CD14-positive monocyte (primary cell): ENCODE measurements around the gene IMMP2L. TPM values are rescaled to one million over a fixed set of nuclear protein-coding genes. Genes with fewer than 3 reads are reported as not detected.

Experiments
- DNase-seq, 3 donors: peaks; one replicate each; pipeline ENCODE4 v3.0.0-alpha.2; 2011 to 2022
- H2AFZ ChIP-seq: 2 replicates; pipeline ENCODE4 v1.6.0; 2012; ENCODE audit warnings: mild to moderate bottlenecking, low read depth, low read length, inconsistent platforms; ENCODE audit not compliant: insufficient read depth, poor library complexity, severe bottlenecking
- H3K27ac ChIP-seq, 2 donors: 1 replicate in 1 of 2; 2 replicates in 1 of 2; pipeline ENCODE4 v1.5.1; 2012 to 2013; ENCODE audit warnings: low read length in 2 of 2, control low read depth in 1 of 2, inconsistent platforms in 1 of 2, low read depth in 1 of 2, mild to moderate bottlenecking in 1 of 2
- H3K27me3 ChIP-seq, 2 donors: one replicate each; pipeline versions ENCODE4 v1.6.0 to v1.6.1; 2011 to 2013; ENCODE audit warnings: low read length in 2 of 2; ENCODE audit not compliant: control insufficient read depth in 2 of 2, insufficient read depth in 2 of 2
- H3K36me3 ChIP-seq, 2 donors: replicated peaks in 1 of 2; 1 replicate in 1 of 2; 2 replicates in 1 of 2; pipeline versions ENCODE4 v1.5.1 to v1.6.1; 2012 to 2013; ENCODE audit warnings: low read length in 2 of 2, control low read depth in 1 of 2, inconsistent platforms in 1 of 2, mild to moderate bottlenecking in 1 of 2; ENCODE audit not compliant: insufficient read depth in 2 of 2, control insufficient read depth in 1 of 2
- H3K4me1 ChIP-seq, 2 donors: 1 replicate in 1 of 2; 2 replicates in 1 of 2; pipeline versions ENCODE4 v1.5.1 to v1.6.1; 2012 to 2013; ENCODE audit warnings: low read length in 2 of 2, control low read depth in 1 of 2, inconsistent platforms in 1 of 2, mild to moderate bottlenecking in 1 of 2, moderate library complexity in 1 of 2; ENCODE audit not compliant: insufficient read depth in 2 of 2, control insufficient read depth in 1 of 2
- H3K4me2 ChIP-seq: replicated peaks from 2 replicates; pipeline ENCODE3; 2012; ENCODE audit warnings: low read length, moderate library complexity, mild to moderate bottlenecking; ENCODE audit not compliant: poor library complexity, severe bottlenecking; ENCODE audit errors: extremely low read depth
- H3K4me3 ChIP-seq, 3 experiments: fragments of 200-600 bp in 1 of 3; sonication (generic) in 1 of 3; replicated peaks in 1 of 3; 1 replicate in 2 of 3; 2 replicates in 1 of 3; pipeline ENCODE4 v1.5.1; 2011 to 2013; ENCODE audit warnings: low read length in 3 of 3, mild to moderate bottlenecking in 3 of 3, control low read depth in 2 of 3, low read depth in 2 of 3, inconsistent platforms in 1 of 3, moderate library complexity in 1 of 3
- H3K79me2 ChIP-seq: 2 replicates; pipeline ENCODE4 v1.6.0; 2012; ENCODE audit warnings: mild to moderate bottlenecking, control low read depth, inconsistent platforms, low read length, moderate library complexity; ENCODE audit not compliant: insufficient read depth
- H3K9ac ChIP-seq: 2 replicates; pipeline ENCODE4 v1.6.0; 2017; ENCODE audit warnings: low read length, mild to moderate bottlenecking; ENCODE audit not compliant: insufficient read depth, poor library complexity, severe bottlenecking
- H3K9me3 ChIP-seq, 2 donors: replicated peaks in 1 of 2; 1 replicate in 1 of 2; 2 replicates in 1 of 2; pipeline versions ENCODE4 v1.5.1 to v1.6.1; 2012 to 2013; ENCODE audit warnings: low read length in 2 of 2, control low read depth in 1 of 2; ENCODE audit not compliant: control insufficient read depth in 1 of 2, insufficient read depth in 1 of 2
- H4K20me1 ChIP-seq: 2 replicates; pipeline ENCODE4 v1.6.0; 2012; ENCODE audit warnings: mild to moderate bottlenecking, low read length, control low read depth, moderate library complexity; ENCODE audit not compliant: insufficient read depth
- H3K27ac Mint-ChIP-seq, 7 donors: one replicate each; pipeline ENCODE4 v1.8.0; 2020; ENCODE audit warnings: mild to moderate bottlenecking in 7 of 7, mixed read lengths in 7 of 7, moderate library complexity in 6 of 7, inconsistent platforms in 2 of 7
- H3K27me3 Mint-ChIP-seq, 3 donors: one replicate each; pipeline ENCODE4 v1.8.0; 2021 to 2022; ENCODE audit warnings: low read depth in 3 of 3, mild to moderate bottlenecking in 3 of 3, mixed read lengths in 3 of 3, moderate library complexity in 3 of 3, inconsistent platforms in 1 of 3
- H3K36me3 Mint-ChIP-seq, 2 donors: one replicate each; pipeline ENCODE4 v1.8.0; 2020; ENCODE audit warnings: mixed read lengths in 2 of 2, inconsistent platforms in 1 of 2, mild to moderate bottlenecking in 1 of 2
- H3K4me1 Mint-ChIP-seq: one replicate; pipeline ENCODE4 v1.8.0; 2020; ENCODE audit warnings: mild to moderate bottlenecking, mixed read lengths
- H3K4me3 Mint-ChIP-seq, 2 donors: one replicate each; pipeline ENCODE4 v1.8.0; 2020; ENCODE audit warnings: mild to moderate bottlenecking in 2 of 2, mixed read lengths in 2 of 2, moderate library complexity in 1 of 2
- H3K9me3 Mint-ChIP-seq, 7 donors: one replicate each; pipeline ENCODE4 v1.8.0; 2020 to 2022; ENCODE audit warnings: mixed read lengths in 7 of 7, mild to moderate bottlenecking in 6 of 7, moderate library complexity in 6 of 7, inconsistent platforms in 2 of 7
- WGBS: methylation state at CpG from one replicate; pipeline ENCODE4 v1.1.5; 2013; ENCODE audit warnings: missing lambda C conversion rate; ENCODE audit not compliant: insufficient coverage; 5-methylcytosine and 5-hydroxymethylcytosine counted together
- intact Hi-C, 2 donors: fragments of 100-400 bp; cut with micrococcal nuclease; formaldehyde crosslinking; loops; one replicate each; pipeline versions ENCODE4 v1.15.0 to v1.15.1; 2023
- polyA plus RNA-seq, 3 donors: library from polyadenylated mRNA; depleted of rRNA in 1 of 3; unstranded in 2 of 3; stranded (reverse) in 1 of 3; fragments of 300-500 nt in 2 of 3; fragments of >200 nt in 1 of 3; fragmentation: Illumina TruSeq in 2 of 3; gene quantifications; 1 replicate in 2 of 3; 2 replicates in 1 of 3; pipeline ENCODE4 v1.2.3, GENCODE V29; 2012 to 2021
- TF ChIP-seq, protein P1 (sequence below): fragments of 200-600 bp; IDR thresholded peaks from one replicate; pipeline ENCODE4 v1.8.0; 2022; ENCODE audit warnings: antibody characterized with exemption, mild to moderate bottlenecking

The IMMP2L gene
- polyA plus RNA-seq, 3 donors = 1.9 to 6.4 (median 6.2) TPM

DNA sequence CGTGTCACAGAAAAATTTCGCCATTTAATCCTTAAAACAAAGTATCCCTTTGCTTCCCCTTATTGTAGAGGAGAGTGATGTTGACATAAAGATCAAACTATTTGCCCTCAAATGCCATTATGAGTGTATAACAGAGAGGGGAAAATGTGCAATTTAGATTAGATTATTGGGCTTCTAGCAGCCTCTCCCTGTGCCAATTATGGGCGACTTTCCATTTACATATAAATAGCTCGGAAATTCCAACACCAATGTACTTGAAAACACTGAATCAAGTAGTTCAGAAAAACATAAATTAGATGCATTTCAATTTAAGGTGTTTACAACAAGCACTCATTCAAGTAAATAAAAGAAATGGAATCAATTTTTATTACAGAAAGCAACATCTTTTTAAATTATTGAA is 535.9 kb downstream of the IMMP2L start:
- no peak overlapping the region for H3K27ac Mint-ChIP-seq
- intact Hi-C loops = no loop called here
- Histone ChIP-seq H3K4me1 (peaks cover 0 to 6% of the 10 kb centered on the region in 2 donors), H3K27ac (no peak overlapping the region), H3K9me3 (no peaks in the 10 kb centered on the region), H3K9ac (no peak overlapping the region), H4K20me1 (no peaks in the 10 kb centered on the region), H3K4me2 (no peak overlapping the region), H2AFZ (no peak overlapping the region), H3K27me3 (no peaks in the 10 kb centered on the region), H3K36me3 (no peaks in the 10 kb centered on the region), H3K79me2 (no peaks in the 10 kb centered on the region), H3K4me3 (no peak overlapping the region)
- peaks cover 0 to 2% (median 0%) of the 10 kb centered on the region in 7 donors for H3K9me3 Mint-ChIP-seq
- no CpG with 5 or more reads among the region's 4 CpGs for WGBS
- no peak for DNase-seq
- H3K36me3 Mint-ChIP-seq = no peaks in the 10 kb centered on the region
- no peak overlapping the region for H3K4me3 Mint-ChIP-seq
- TF ChIP-seq, protein P1, sequence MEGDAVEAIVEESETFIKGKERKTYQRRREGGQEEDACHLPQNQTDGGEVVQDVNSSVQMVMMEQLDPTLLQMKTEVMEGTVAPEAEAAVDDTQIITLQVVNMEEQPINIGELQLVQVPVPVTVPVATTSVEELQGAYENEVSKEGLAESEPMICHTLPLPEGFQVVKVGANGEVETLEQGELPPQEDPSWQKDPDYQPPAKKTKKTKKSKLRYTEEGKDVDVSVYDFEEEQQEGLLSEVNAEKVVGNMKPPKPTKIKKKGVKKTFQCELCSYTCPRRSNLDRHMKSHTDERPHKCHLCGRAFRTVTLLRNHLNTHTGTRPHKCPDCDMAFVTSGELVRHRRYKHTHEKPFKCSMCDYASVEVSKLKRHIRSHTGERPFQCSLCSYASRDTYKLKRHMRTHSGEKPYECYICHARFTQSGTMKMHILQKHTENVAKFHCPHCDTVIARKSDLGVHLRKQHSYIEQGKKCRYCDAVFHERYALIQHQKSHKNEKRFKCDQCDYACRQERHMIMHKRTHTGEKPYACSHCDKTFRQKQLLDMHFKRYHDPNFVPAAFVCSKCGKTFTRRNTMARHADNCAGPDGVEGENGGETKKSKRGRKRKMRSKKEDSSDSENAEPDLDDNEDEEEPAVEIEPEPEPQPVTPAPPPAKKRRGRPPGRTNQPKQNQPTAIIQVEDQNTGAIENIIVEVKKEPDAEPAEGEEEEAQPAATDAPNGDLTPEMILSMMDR = no peak
- peaks cover 9% of the 10 kb centered on the region for H3K4me1 Mint-ChIP-seq
- H3K27me3 Mint-ChIP-seq = peaks cover 0 to 2% (median 1%) of the 10 kb centered on the region in 3 donors

DNA sequence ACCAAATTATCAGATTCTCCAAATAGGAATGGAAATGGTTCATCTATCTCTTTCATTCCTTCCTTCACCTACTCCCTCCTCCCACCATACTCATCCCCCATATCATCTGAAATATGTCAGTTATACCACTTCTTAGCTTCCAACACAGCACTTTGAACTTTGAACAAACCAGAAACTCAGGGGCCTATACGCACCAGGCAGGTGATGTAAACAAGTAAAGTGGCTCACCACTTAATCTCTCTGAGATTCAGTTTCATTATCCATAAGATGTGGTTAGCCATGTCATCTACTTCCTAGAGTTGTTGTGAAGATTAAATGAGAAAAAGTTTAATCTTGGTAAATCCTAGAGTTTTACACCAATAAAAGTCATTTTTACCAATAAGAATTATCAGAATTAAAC is 537.3 kb downstream of the IMMP2L start:
- no CpG with 5 or more reads among the region's 1 CpG for WGBS
- Histone ChIP-seq H3K79me2 (no peaks in the 10 kb centered on the region), H3K4me2 (no peak overlapping the region), H3K27me3 (no peaks in the 10 kb centered on the region), H3K9me3 (no peaks in the 10 kb centered on the region), H3K36me3 (no peaks in the 10 kb centered on the region), H3K4me3 (no peak overlapping the region), H3K27ac (no peak overlapping the region), H3K4me1 (peaks cover 0 to 5% of the 10 kb centered on the region in 2 donors), H4K20me1 (no peaks in the 10 kb centered on the region), H2AFZ (no peak overlapping the region), H3K9ac (no peak overlapping the region)
- intact Hi-C loops = no loop called here
- Mint-ChIP-seq H3K9me3 (peaks cover 0 to 2% (median 0%) of the 10 kb centered on the region in 7 donors), H3K4me1 (peaks cover 6% of the 10 kb centered on the region), H3K36me3 (no peaks in the 10 kb centered on the region), H3K27ac (peak overlapping the region in 1 of 7 donors; percentile 53), H3K27me3 (peaks cover 0 to 4% (median 2%) of the 10 kb centered on the region in 3 donors), H3K4me3 (no peak overlapping the region)
- no peak for DNase-seq
- TF ChIP-seq, protein P1 = no peak
